AG09309 (cell line): Measurements from ENCODE around the gene ACOT7.

Source experiments
- DNase-seq: peaks from one replicate; pipeline ENCODE4 v3.0.0-alpha.2; 2010; ENCODE audit warnings: low read depth
- H3K4me3 ChIP-seq: 2 replicates; pipeline ENCODE4 v1.5.1; 2011; ENCODE audit warnings: mild to moderate bottlenecking, low read depth, low read length, moderate library complexity; ENCODE audit not compliant: control insufficient read depth
- TF ChIP-seq, protein P1 (sequence below): IDR thresholded peaks from 2 replicates; pipeline ENCODE4 v1.5.1; 2011; ENCODE audit warnings: mild to moderate bottlenecking, low read depth, low read length, inconsistent platforms; ENCODE audit not compliant: insufficient read depth, control insufficient read depth; ENCODE audit errors: missing control alignments

ACOT7 gene

DNA sequence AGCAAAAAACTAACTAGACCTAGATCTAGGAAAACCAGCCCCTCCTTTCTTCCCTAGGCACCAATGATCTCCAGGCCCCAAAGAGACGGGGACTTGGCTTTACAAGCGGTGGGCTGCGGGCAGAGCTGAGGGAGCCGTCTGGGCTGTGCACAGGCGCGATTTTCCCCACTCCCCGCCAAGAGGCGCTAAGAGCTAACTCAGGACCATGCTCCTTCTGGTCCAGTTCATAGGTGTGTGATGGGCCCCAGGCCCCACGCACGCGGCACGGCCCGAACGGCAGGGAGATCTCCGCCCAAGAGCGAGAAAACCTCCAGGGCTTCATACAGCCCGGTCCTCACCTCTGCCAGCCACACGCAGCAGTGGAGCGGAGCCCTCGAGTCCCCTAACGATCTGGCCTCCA is 125.2 kb downstream of the ACOT7 start:
- TF ChIP-seq, protein P1, sequence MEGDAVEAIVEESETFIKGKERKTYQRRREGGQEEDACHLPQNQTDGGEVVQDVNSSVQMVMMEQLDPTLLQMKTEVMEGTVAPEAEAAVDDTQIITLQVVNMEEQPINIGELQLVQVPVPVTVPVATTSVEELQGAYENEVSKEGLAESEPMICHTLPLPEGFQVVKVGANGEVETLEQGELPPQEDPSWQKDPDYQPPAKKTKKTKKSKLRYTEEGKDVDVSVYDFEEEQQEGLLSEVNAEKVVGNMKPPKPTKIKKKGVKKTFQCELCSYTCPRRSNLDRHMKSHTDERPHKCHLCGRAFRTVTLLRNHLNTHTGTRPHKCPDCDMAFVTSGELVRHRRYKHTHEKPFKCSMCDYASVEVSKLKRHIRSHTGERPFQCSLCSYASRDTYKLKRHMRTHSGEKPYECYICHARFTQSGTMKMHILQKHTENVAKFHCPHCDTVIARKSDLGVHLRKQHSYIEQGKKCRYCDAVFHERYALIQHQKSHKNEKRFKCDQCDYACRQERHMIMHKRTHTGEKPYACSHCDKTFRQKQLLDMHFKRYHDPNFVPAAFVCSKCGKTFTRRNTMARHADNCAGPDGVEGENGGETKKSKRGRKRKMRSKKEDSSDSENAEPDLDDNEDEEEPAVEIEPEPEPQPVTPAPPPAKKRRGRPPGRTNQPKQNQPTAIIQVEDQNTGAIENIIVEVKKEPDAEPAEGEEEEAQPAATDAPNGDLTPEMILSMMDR: no peak
- H3K4me3 ChIP-seq: no peak overlapping the region
- DNase-seq: no peak

DNA sequence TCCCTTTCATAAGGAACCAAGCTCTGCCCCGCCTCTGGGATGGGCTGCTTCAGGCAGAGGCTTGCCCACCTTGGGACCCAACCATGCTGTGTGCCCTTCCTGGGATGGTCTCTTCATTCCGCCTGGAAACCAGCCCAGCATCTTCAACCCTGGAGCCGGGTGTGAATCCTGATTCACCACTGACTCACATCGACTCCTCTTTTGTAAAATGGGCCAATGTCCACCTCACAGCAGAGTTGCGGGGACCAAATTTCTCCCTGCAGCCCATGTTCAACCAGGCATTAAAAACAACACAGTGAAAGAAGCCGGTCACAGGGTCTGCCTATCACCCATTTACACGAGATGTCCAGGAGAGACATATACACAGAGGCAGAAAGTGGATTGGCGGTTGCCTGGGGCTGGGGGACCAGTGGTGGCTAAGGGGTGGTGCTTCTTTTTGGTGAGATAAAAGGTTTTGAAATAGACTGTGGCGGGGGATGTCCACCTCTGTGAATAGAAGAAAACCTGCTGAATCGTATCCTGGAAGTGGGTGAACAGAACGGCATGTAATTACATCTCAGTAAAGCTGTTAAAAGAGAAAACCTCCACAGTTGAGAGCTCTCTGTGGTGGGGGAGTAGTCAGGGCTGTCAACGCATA is 125.8 kb downstream of the ACOT7 start:
- DNase-seq: no peak
- TF ChIP-seq, protein P1: no peak
- no peak overlapping the region for H3K4me3 ChIP-seq

DNA sequence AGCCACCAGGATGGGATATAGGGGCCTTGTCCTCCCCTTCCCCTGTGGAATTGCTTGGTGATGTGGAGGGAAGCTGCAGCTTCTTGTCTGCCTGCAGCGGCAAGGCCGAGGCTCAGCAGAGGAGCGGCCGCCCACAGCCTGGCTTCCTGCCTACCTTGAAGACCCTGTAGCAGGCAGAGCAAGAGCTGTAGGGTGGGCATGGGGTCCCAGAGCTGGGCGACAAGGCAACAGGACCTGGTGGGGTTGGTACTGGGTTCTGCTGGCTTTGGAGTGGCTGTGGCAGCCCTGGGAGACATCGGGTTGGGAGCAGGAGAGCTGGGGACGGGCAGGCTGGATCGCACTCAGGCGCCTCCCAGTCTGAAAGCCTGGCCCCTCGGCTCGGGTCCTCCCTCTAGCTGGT is 126.9 kb downstream of the ACOT7 start:
- TF ChIP-seq, protein P1: no peak
- H3K4me3 ChIP-seq: no peak overlapping the region
- DNase-seq: no peak

DNA sequence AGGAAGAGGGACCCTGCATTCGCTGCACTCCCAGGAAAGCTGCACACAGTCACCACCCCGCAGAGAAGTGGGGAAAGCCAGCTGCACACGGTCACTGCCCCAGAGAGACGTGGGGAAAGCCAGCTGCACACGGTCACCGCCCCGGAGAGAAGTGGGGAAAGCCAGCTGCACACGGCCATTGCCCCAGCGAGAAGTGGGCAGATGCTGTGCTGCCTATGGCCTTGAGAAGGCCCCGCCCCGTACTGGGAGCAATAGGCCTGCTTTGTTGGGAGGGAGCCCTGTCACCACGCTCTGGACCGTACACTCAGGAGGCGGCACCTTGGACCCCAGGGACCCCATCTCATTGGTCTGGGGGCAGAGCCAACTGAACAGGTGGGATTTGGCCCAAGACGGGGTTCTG is 128.4 kb downstream of the ACOT7 start:
- TF ChIP-seq, protein P1: no peak
- H3K4me3 ChIP-seq: no peak overlapping the region
- no peak for DNase-seq

DNA sequence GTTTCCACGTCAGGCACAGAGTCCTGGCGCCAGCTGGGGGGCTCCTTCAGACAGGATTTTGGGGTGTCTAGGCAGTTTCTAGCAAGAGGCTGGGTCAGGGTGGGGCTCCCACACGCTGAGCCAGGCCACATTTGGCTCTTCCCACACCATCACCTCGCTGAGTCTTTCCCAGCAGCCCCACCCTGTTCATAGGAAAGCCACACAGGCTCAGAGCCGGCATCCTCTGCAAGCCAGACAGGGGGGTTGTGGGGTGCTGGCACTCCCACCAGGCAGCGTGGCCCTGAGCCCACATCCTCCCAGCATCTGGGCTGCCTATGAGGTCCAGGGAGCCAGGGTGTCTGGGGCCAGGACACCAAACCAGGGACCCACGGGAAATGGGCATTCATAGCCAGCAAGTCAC is 129.9 kb downstream of the ACOT7 start:
- no peak for DNase-seq
- TF ChIP-seq, protein P1: no peak
- no peak overlapping the region for H3K4me3 ChIP-seq

DNA sequence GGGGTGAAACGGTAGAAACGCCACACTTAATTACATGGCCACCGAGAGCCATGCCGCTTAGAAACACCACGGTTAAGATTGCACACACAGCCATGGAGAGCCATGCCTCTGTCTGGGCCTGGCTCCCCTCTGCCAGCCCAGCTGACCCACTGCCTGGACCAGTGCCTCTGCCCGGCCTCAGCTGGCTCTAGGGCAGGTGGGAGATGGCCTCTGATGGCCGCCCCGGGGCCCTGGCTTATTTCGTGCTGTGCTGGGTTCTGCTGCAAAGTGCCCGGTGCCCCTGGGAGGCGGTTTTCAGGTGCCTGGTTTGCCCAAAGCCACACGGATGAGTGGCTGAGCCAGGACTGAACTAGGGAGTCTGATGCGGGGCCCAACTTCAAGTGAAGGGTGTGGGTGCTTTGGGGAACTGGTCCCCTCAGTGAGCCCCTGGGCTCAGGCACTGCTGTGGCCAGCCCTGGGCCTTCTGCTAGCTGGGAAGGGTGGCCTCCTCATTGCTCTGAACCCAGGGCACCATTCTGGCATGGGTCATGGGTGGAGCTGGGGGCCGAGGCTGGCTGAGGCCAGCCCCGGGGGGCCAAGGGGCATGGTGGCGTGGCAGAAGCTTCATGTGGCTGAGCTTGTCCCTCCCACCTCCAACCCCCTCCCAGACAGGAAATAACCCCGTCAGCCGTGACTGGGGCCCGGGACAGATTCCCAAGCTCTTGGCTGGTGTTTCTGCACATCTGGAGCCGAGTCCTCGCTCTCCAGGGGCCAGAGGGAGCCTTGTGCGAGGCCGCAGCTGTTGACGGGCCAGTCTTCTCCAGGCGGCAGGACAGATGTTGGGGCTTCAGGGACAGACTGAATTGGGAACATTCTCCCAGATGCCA is 130.8 kb downstream of the ACOT7 start:
- TF ChIP-seq, protein P1: no peak
- no peak overlapping the region for H3K4me3 ChIP-seq
- DNase-seq: no peak

DNA sequence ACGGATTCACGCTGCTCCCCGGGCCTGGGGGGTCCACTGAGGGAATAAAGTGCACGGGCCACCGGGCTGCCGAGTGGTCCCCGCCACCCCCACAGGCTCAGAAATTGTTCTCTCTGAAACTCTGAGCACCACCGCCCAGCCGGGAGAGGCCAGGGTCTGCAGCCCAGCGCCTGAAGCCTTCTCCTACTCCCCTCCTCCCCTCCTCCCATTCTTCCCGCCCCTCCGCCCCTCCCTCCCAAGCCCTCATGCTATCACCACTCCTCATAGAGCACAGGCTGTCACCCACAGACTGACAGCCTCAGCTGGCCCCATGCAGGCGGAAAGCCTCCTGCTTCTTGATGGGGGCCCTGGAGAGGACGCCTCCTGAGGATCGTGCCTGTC is 132.0 kb downstream of the ACOT7 start:
- DNase-seq: no peak
- TF ChIP-seq, protein P1: no peak
- H3K4me3 ChIP-seq: peak overlapping the region; percentile 36
